Retina (tissue), 1 donor: Measurements from ENCODE around the gene CUL2.
"Not testable (repeated sequence)": the region's sequence is repeated elsewhere in the genome, so short reads cannot be mapped to it uniquely, and the experiment has no call there.

ENCODE experiments used
- DNase-seq: peaks from one replicate; pipeline ENCODE4 v3.0.0-alpha.2; 2016

The CUL2 gene

GRCh38 chr10:35017608-35018007 is 72.5 kb downstream of the CUL2 start:
- no peak for DNase-seq

- peak; percentile 65 for DNase-seq
These were observed 74.2 kb downstream of the CUL2 start for GRCh38 chr10:35015843-35016408.

- no peak for DNase-seq
These were observed 77.4 kb downstream of the CUL2 start for GRCh38 chr10:35012781-35013180.

GRCh38 chr10:35011771-35012191 is 78.4 kb downstream of the CUL2 start:
- DNase-seq: no peak

GRCh38 chr10:35007858-35008301 is 82.3 kb downstream of the CUL2 start:
- DNase-seq: peak; percentile 41

GRCh38 chr10:35006836-35007235 is 83.3 kb downstream of the CUL2 start:
- no peak for DNase-seq

- DNase-seq: no peak
These were observed 84.3 kb downstream of the CUL2 start for GRCh38 chr10:35005868-35006267.

- no peak for DNase-seq
These were observed 85.5 kb downstream of the CUL2 start for GRCh38 chr10:35004651-35005050.

GRCh38 chr10:35003906-35004305 is 86.2 kb downstream of the CUL2 start:
- DNase-seq: no peak

GRCh38 chr10:35000936-35001335 is 89.2 kb downstream of the CUL2 start:
- no peak for DNase-seq

GRCh38 chr10:34999532-34999931 is 90.6 kb downstream of the CUL2 start:
- no peak for DNase-seq

GRCh38 chr10:34998940-34999339 is 91.2 kb downstream of the CUL2 start:
- no peak for DNase-seq

GRCh38 chr10:34996843-34997242 is 93.3 kb downstream of the CUL2 start:
- no peak for DNase-seq

- no peak for DNase-seq
These were observed 94.2 kb downstream of the CUL2 start for GRCh38 chr10:34995925-34996324.

- DNase-seq: peak; percentile 78
These were observed 95.5 kb downstream of the CUL2 start for GRCh38 chr10:34994565-34995142.

- DNase-seq: no peak
These were observed 96.4 kb downstream of the CUL2 start for GRCh38 chr10:34993782-34994181.

GRCh38 chr10:34991117-34991516 is 99.0 kb downstream of the CUL2 start:
- not testable (repeated sequence) for DNase-seq

- DNase-seq: no peak
These were observed 101.6 kb downstream of the CUL2 start for GRCh38 chr10:34988397-34989067.

- DNase-seq: no peak
These were observed 104.3 kb downstream of the CUL2 start for GRCh38 chr10:34985823-34986222.

GRCh38 chr10:34985146-34985545 is 105.0 kb downstream of the CUL2 start:
- no peak for DNase-seq

- DNase-seq: no peak
These were observed 108.3 kb downstream of the CUL2 start for GRCh38 chr10:34981844-34982243.

GRCh38 chr10:34979938-34980337 is 110.2 kb downstream of the CUL2 start:
- no peak for DNase-seq

GRCh38 chr10:34978080-34978479 is 112.1 kb downstream of the CUL2 start:
- no peak for DNase-seq

- not testable (repeated sequence) for DNase-seq
These were observed 113.7 kb downstream of the CUL2 start for GRCh38 chr10:34976380-34976910.
